GM12865 (cell line): ENCODE measurements around the gene INPP4B.

ENCODE experiments used
- DNase-seq: peaks from one replicate; pipeline ENCODE4 v3.0.0; 2010; ENCODE audit warnings: low read depth
- H3K4me3 ChIP-seq: 2 replicates; pipeline ENCODE4 v1.5.1; 2011; ENCODE audit warnings: mild to moderate bottlenecking, low read depth, low read length, control low read depth
- CTCF ChIP-seq: IDR thresholded peaks from 2 replicates; pipeline ENCODE4 v1.5.1; 2011; ENCODE audit warnings: low read length, control low read depth, low read depth, inconsistent platforms; ENCODE audit not compliant: insufficient read depth; ENCODE audit errors: missing control alignments

INPP4B gene

GRCh38 chr4:142329313-142329712, 516.8 kb downstream of the INPP4B start:
- no peak for DNase-seq
- no peak for TF ChIP-seq CTCF
- no peak overlapping the region for H3K4me3 ChIP-seq

DNA sequence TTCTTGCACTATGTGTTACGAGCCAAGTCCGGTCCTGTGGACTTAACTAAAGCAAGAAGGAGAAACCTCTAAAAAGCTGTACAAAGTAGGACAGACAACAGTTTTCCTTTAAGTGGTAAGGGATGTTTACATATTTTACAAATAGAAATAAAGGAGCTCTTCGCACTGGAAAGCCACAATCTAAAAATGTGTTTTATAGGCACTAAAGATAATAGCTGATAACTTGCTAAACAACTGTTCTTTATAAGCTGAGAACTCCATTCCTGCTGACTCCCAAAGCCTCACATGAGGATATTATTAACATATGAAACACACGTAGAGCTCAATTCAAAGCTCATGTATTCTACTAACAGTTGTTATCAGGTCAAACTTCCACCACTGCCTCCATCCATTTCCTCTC, 519.9 kb downstream of the INPP4B start:
- DNase-seq: no peak
- H3K4me3 ChIP-seq: no peak overlapping the region
- TF ChIP-seq CTCF: no peak

GRCh38 chr4:142324572-142324971, 521.5 kb downstream of the INPP4B start:
- TF ChIP-seq CTCF: no peak
- DNase-seq: peak; percentile 71
- no peak overlapping the region for H3K4me3 ChIP-seq

GRCh38 chr4:142322996-142323395, 523.1 kb downstream of the INPP4B start:
- no peak overlapping the region for H3K4me3 ChIP-seq
- no peak for DNase-seq
- TF ChIP-seq CTCF: no peak

- DNase-seq: no peak
- H3K4me3 ChIP-seq: no peak overlapping the region
- no peak for TF ChIP-seq CTCF
Measured at GRCh38 chr4:142318280-142318679, 527.8 kb downstream of the INPP4B start.

GRCh38 chr4:142316913-142317312, 529.2 kb downstream of the INPP4B start:
- no peak overlapping the region for H3K4me3 ChIP-seq
- TF ChIP-seq CTCF: no peak
- DNase-seq: no peak

DNA sequence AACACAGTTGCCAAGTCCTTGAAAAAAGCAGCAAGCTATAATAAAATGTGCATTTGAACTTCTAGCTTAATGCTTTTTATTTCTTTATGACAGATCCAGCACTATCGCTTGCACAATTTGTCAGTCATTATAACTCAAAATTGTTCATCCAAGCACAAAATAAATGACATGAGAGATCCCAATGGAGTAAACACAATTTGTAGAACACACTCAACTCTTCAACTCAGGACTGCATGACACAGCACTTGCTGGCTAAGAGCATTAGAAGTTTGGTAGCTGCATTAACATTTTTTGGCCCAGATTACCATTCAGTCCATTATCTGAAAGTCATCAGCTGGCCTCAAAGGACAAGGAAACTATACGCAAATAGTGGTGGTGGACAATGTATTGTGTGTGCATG, 530.1 kb downstream of the INPP4B start:
- no peak for DNase-seq
- no peak overlapping the region for H3K4me3 ChIP-seq
- TF ChIP-seq CTCF: no peak
